Measurements from ENCODE around the gene DLL4. TPM values are rescaled to one million over a fixed set of nuclear protein-coding genes. Genes with fewer than 3 reads are reported as not detected.
"Not testable (repeated sequence)": the region's sequence is repeated elsewhere in the genome, so short reads cannot be mapped to it uniquely, and the experiment has no call there.

Gene DLL4
- polyA plus RNA-seq, 4 donors: 0.81 to 14.4 (median 7.3) TPM

DNA sequence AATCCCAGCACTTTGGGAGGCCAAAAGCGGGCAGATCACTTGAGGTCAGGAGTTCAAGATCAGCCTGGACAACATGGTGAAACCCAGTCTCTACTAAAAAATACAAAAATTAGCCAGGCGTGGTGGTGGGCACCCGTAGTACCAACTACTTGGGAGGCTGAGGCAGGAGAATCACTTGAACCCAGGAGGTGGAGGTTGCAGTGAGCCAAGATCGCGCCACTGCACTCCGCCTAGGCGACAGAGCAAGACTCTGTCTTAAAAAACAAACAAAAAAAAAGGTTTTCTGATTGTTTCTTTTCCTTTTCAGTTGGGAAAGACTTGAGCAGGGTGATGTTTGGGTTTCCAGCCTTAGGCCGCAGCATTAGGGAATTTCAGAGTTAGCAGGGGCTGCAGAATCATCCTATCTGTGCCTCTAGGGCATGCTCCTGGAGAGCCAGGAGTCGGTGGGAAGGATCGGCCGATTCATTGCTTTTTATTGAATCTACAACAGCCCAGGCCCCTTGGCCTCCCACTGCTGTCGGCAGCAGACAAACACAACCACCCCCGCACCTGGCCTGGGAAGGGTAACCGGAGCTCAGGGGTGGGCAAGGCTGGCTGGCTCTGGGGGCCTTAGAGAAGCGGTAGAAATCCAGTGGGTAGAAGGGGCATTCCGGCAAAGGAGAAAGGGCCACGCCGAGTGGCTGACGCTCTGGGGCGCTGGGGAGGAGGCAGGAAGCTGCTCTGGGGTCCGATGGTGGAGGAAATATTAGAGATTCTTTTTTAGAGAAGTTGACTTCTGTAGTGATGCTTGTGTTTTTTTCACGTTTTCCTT lies 30.4 kb downstream of the DLL4 start:
- no peak for DNase-seq
- WGBS, 3 donors: 85 to 88% (median 88%) methylated on average over 22 of the region's 22 CpGs
- H3K27me3 ChIP-seq (ENCODE audit: control insufficient read depth in 3 of 3, insufficient read depth in 3 of 3, low read length in 3 of 3): no peaks in the 10 kb centered on the region
- peaks cover 0 to 3% (median 0%) of the 10 kb centered on the region in 3 donors for H3K36me3 ChIP-seq (ENCODE audit: control insufficient read depth in 3 of 3, insufficient read depth in 2 of 3, low read depth in 1 of 3, low read length in 3 of 3)
- H3K4me3 ChIP-seq (ENCODE audit: low read depth in 1 of 3, low read length in 3 of 3): no peak overlapping the region
- H3K4me1 ChIP-seq (ENCODE audit: control insufficient read depth in 3 of 3, insufficient read depth in 2 of 3, low read depth in 1 of 3, low read length in 2 of 3): peaks cover 0 to 8% (median 0%) of the 10 kb centered on the region in 3 donors
- H3K9me3 ChIP-seq (ENCODE audit: control insufficient read depth in 2 of 2, insufficient read depth in 1 of 2, low read depth in 1 of 2, low read length in 1 of 2): peaks cover 0 to 5% of the 10 kb centered on the region in 2 donors
- no peak for FAIRE-seq
- no peak overlapping the region for H3K27ac ChIP-seq (ENCODE audit: low read depth in 1 of 3, low read length in 2 of 3)

DNA sequence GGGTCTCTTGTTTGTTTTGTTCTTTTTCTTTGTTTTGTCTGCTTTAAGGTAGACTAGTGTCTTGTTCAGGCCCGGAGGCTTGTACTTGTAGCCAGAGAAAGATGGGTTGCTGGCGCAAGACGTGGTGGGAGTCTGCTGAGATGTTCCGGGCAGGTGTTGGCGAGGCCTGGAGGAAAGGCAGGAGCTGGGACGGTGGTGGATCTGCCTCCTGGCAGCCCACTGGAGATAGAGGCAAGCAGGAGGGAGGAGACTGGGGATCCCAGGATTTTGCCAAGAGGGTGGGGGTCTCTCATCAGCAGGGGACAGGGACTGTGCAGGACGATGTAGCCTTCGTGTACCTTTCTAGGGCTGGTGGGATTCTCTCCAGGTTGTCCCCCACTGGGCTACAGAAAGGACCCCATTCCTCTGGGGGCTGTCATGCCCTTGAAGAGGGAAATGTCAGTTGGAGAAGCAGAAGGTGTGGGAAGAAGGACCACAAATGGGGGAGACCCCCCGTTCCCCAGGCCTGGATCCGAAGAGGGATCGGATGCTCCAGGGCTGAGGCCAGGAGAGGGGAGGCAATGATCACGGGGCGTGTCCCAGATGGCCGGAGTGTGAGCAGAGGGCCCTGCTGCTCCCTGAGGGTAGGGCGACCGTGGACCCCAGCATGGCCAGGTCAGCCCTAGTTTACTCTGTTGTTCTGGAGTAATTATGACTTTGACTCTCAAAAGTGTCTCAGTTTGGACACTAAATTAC lies 31.2 kb downstream of the DLL4 start:
- peak overlapping the region in 1 of 3 donors; percentile 62 for H3K27ac ChIP-seq (ENCODE audit: low read depth in 1 of 3, low read length in 2 of 3)
- FAIRE-seq: no peak
- peaks cover 0 to 5% of the 10 kb centered on the region in 2 donors for H3K9me3 ChIP-seq (ENCODE audit: control insufficient read depth in 2 of 2, insufficient read depth in 1 of 2, low read depth in 1 of 2, low read length in 1 of 2)
- no peak for DNase-seq
- WGBS, 3 donors: 85 to 89% (median 89%) methylated on average over 16 of the region's 16 CpGs
- peaks cover 0 to 3% (median 0%) of the 10 kb centered on the region in 3 donors for H3K36me3 ChIP-seq (ENCODE audit: control insufficient read depth in 3 of 3, insufficient read depth in 2 of 3, low read depth in 1 of 3, low read length in 3 of 3)
- H3K4me3 ChIP-seq (ENCODE audit: low read depth in 1 of 3, low read length in 3 of 3): no peak overlapping the region
- H3K27me3 ChIP-seq (ENCODE audit: control insufficient read depth in 3 of 3, insufficient read depth in 3 of 3, low read length in 3 of 3): no peaks in the 10 kb centered on the region
- H3K4me1 ChIP-seq (ENCODE audit: control insufficient read depth in 3 of 3, insufficient read depth in 2 of 3, low read depth in 1 of 3, low read length in 2 of 3): peaks cover 0 to 8% (median 0%) of the 10 kb centered on the region in 3 donors

DNA sequence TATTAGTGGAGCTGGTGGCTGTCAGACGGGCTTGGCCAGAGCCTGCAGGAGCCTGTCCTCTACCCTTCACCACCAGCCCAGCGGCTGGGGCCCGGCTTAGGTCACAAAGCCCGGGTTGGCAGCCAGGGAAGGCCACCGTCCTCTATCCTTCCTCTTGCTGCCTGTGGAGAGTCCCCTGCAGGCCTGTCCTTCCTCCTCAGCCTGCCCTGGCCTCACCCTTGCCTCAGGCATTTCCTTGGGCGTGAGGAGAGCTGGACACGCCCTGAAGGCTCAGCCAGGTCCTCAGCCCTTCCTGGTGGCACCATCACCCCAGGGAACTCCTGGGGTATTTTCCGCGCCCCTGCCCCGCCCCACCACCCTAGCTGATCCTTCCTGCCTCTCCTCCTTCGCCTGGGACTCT lies 31.8 kb downstream of the DLL4 start:
- peaks cover 0 to 5% of the 10 kb centered on the region in 2 donors for H3K9me3 ChIP-seq (ENCODE audit: control insufficient read depth in 2 of 2, insufficient read depth in 1 of 2, low read depth in 1 of 2, low read length in 1 of 2)
- H3K4me1 ChIP-seq (ENCODE audit: control insufficient read depth in 3 of 3, insufficient read depth in 2 of 3, low read depth in 1 of 3, low read length in 2 of 3): peaks cover 0 to 11% (median 0%) of the 10 kb centered on the region in 3 donors
- H3K36me3 ChIP-seq (ENCODE audit: control insufficient read depth in 3 of 3, insufficient read depth in 2 of 3, low read depth in 1 of 3, low read length in 3 of 3): peaks cover 0 to 3% (median 0%) of the 10 kb centered on the region in 3 donors
- 27 to 62% (median 48%) methylated on average over 10 to 11 of the region's 11 CpGs for WGBS, 3 donors
- FAIRE-seq: no peak
- no peaks in the 10 kb centered on the region for H3K27me3 ChIP-seq (ENCODE audit: control insufficient read depth in 3 of 3, insufficient read depth in 3 of 3, low read length in 3 of 3)
- H3K27ac ChIP-seq (ENCODE audit: low read depth in 1 of 3, low read length in 2 of 3): peak overlapping the region in 1 of 3 donors; percentile 62
- peak; percentile 50 to 88 for DNase-seq
- H3K4me3 ChIP-seq (ENCODE audit: low read depth in 1 of 3, low read length in 3 of 3): no peak overlapping the region

DNA sequence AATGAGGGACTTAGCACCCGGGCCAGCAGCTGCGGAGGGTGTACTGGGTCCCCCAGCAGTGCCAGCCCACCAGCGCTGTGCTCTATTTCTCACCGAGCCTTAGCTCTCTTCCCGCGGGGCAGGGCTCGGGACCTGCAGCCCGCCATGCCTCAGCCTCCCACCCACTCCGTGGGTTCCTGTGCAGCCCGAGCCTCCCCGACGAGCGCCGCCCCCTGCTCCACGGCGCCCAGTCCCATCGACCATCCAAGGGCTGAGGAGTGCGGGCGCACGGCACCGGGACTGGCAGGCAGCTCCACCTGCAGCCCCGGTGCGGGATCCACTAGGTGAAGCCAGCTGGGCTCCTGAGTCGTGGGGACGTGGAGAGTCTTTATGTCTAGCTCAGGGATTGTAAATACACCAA lies 32.6 kb downstream of the DLL4 start:
- H3K9me3 ChIP-seq (ENCODE audit: control insufficient read depth in 2 of 2, insufficient read depth in 1 of 2, low read depth in 1 of 2, low read length in 1 of 2); H3K36me3 ChIP-seq (ENCODE audit: control insufficient read depth in 3 of 3, insufficient read depth in 2 of 3, low read depth in 1 of 3, low read length in 3 of 3); H3K4me3 ChIP-seq (ENCODE audit: low read depth in 1 of 3, low read length in 3 of 3); H3K27ac ChIP-seq (ENCODE audit: low read depth in 1 of 3, low read length in 2 of 3); H3K27me3 ChIP-seq (ENCODE audit: control insufficient read depth in 3 of 3, insufficient read depth in 3 of 3, low read length in 3 of 3); DNase-seq; FAIRE-seq: not testable (repeated sequence)
- peaks cover 0 to 15% (median 0%) of the 10 kb centered on the region in 3 donors for H3K4me1 ChIP-seq (ENCODE audit: control insufficient read depth in 3 of 3, insufficient read depth in 2 of 3, low read depth in 1 of 3, low read length in 2 of 3)
- 91 to 97% (median 93%) methylated on average over 11 to 25 of the region's 25 CpGs for WGBS, 3 donors

DNA sequence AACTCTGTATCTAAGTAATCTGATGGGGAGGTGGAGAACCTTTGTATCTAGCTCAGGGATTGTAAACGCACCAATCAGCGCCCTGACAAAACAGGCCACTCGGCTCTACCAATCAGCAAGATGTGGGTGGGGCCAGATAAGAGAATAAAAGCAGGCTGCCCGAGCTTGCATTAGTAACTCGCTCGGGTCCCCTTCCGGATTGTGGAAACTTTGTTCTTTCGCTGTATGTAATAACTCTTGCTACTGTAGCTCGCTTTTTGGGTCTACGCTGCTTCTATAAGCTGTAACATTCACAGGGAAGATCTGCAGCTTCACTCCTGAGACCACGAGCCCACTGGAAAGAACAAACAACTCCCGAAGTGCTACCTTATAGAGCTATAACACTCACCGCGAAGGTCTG lies 33.2 kb downstream of the DLL4 start:
- not testable (repeated sequence) for DNase-seq; H3K27me3 ChIP-seq (ENCODE audit: control insufficient read depth in 3 of 3, insufficient read depth in 3 of 3, low read length in 3 of 3); FAIRE-seq; H3K36me3 ChIP-seq (ENCODE audit: control insufficient read depth in 3 of 3, insufficient read depth in 2 of 3, low read depth in 1 of 3, low read length in 3 of 3); H3K4me3 ChIP-seq (ENCODE audit: low read depth in 1 of 3, low read length in 3 of 3); H3K9me3 ChIP-seq (ENCODE audit: control insufficient read depth in 2 of 2, insufficient read depth in 1 of 2, low read depth in 1 of 2, low read length in 1 of 2); H3K27ac ChIP-seq (ENCODE audit: low read depth in 1 of 3, low read length in 2 of 3)
- peaks cover 0 to 15% (median 0%) of the 10 kb centered on the region in 3 donors for H3K4me1 ChIP-seq (ENCODE audit: control insufficient read depth in 3 of 3, insufficient read depth in 2 of 3, low read depth in 1 of 3, low read length in 2 of 3)
- 88 to 93% (median 89%) methylated on average over 14 of the region's 14 CpGs for WGBS, 3 donors

DNA sequence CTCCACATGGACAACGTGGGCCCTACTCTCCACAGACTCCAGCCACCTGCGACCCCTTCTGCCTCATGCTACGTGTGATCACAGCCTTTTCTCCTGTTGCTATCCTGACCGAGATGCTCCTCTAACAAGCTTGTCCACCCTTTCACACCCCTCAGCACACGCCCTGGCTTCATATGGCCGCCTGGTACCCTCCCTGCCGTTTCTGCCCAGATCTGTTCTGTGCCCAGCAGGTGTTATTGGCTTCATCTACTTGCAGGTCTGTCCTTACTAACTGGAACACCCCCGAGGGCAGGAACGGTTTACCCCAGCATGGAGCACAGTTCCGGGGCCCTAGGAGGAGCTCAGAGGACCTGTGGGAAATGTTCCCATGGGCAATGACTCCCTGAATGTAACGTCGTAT lies 34.1 kb downstream of the DLL4 start:
- peaks cover 0 to 5% of the 10 kb centered on the region in 2 donors for H3K9me3 ChIP-seq (ENCODE audit: control insufficient read depth in 2 of 2, insufficient read depth in 1 of 2, low read depth in 1 of 2, low read length in 1 of 2)
- 86 to 89% (median 87%) methylated on average over 12 of the region's 12 CpGs for WGBS, 3 donors
- peaks cover 0 to 15% (median 0%) of the 10 kb centered on the region in 3 donors for H3K4me1 ChIP-seq (ENCODE audit: control insufficient read depth in 3 of 3, insufficient read depth in 2 of 3, low read depth in 1 of 3, low read length in 2 of 3)
- DNase-seq: no peak
- H3K36me3 ChIP-seq (ENCODE audit: control insufficient read depth in 3 of 3, insufficient read depth in 2 of 3, low read depth in 1 of 3, low read length in 3 of 3): no peaks in the 10 kb centered on the region
- no peaks in the 10 kb centered on the region for H3K27me3 ChIP-seq (ENCODE audit: control insufficient read depth in 3 of 3, insufficient read depth in 3 of 3, low read length in 3 of 3)
- FAIRE-seq: no peak
- H3K27ac ChIP-seq (ENCODE audit: low read depth in 1 of 3, low read length in 2 of 3): no peak overlapping the region
- no peak overlapping the region for H3K4me3 ChIP-seq (ENCODE audit: low read depth in 1 of 3, low read length in 3 of 3)

DNA sequence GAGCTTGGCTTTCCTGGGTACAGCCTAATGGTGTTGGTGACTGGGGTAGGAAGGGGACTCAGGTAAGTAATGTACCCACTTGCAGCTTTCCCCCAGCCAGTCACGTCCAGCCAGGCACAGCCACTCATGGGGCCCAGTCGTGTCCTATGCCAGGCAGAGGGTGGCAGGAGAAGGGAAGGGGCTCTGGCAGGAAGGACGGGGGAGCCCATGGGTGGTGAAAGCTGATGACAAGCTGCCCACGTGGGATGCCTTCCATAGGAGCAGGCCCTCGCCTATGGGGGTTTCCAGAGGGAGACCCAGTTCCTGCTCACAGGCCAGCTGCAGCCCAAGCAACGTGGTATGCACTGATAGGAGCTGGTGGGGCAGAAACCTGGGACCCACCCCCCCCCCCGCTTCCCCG lies 34.9 kb downstream of the DLL4 start:
- H3K27me3 ChIP-seq (ENCODE audit: control insufficient read depth in 3 of 3, insufficient read depth in 3 of 3, low read length in 3 of 3): no peaks in the 10 kb centered on the region
- H3K36me3 ChIP-seq (ENCODE audit: control insufficient read depth in 3 of 3, insufficient read depth in 2 of 3, low read depth in 1 of 3, low read length in 3 of 3): no peaks in the 10 kb centered on the region
- H3K4me3 ChIP-seq (ENCODE audit: low read depth in 1 of 3, low read length in 3 of 3): no peak overlapping the region
- peaks cover 0 to 15% (median 0%) of the 10 kb centered on the region in 3 donors for H3K4me1 ChIP-seq (ENCODE audit: control insufficient read depth in 3 of 3, insufficient read depth in 2 of 3, low read depth in 1 of 3, low read length in 2 of 3)
- 81 to 96% (median 84%) methylated on average over 4 to 8 of the region's 8 CpGs for WGBS, 3 donors
- no peak overlapping the region for H3K27ac ChIP-seq (ENCODE audit: low read depth in 1 of 3, low read length in 2 of 3)
- H3K9me3 ChIP-seq (ENCODE audit: control insufficient read depth in 2 of 2, insufficient read depth in 1 of 2, low read depth in 1 of 2, low read length in 1 of 2): peaks cover 0 to 5% of the 10 kb centered on the region in 2 donors
- no peak for FAIRE-seq
- no peak for DNase-seq

DNA sequence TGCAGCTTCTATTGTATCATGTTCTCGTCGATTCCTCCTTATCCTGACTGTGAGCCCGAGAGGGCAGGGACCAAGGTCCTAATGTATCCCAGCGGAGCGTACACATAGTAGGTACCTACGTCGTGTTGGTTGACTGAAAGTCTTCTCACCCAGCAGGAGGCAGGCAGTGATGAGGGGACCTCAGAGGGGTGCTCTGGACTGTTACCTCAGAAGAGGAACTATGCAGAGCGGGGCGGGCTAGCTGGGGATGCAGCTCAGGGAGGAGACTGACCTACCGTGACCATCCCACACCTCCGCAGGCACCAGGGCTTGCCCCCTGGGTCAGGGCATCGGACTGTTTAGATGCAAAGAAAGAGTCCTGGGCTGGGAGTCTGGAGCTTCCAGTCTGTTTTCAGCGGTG lies 35.5 kb downstream of the DLL4 start:
- H3K36me3 ChIP-seq (ENCODE audit: control insufficient read depth in 3 of 3, insufficient read depth in 2 of 3, low read depth in 1 of 3, low read length in 3 of 3): no peaks in the 10 kb centered on the region

More for the DNA sequence above, 35.5 kb downstream of the DLL4 start:
- no peak for FAIRE-seq
- H3K27ac ChIP-seq (ENCODE audit: low read depth in 1 of 3, low read length in 2 of 3): no peak overlapping the region
- peaks cover 0 to 15% (median 0%) of the 10 kb centered on the region in 3 donors for H3K4me1 ChIP-seq (ENCODE audit: control insufficient read depth in 3 of 3, insufficient read depth in 2 of 3, low read depth in 1 of 3, low read length in 2 of 3)
- 80 to 85% (median 84%) methylated on average over 12 to 13 of the region's 13 CpGs for WGBS, 3 donors
- peaks cover 0 to 5% of the 10 kb centered on the region in 2 donors for H3K9me3 ChIP-seq (ENCODE audit: control insufficient read depth in 2 of 2, insufficient read depth in 1 of 2, low read depth in 1 of 2, low read length in 1 of 2)
- no peak for DNase-seq
- H3K4me3 ChIP-seq (ENCODE audit: low read depth in 1 of 3, low read length in 3 of 3): no peak overlapping the region
- no peaks in the 10 kb centered on the region for H3K27me3 ChIP-seq (ENCODE audit: control insufficient read depth in 3 of 3, insufficient read depth in 3 of 3, low read length in 3 of 3)
